SH-SY5Y (cell line): ENCODE results near the gene BPIFA3.

Experiments
- GATA2 ChIP-seq: IDR thresholded peaks from 2 replicates; pipeline ENCODE4 v1.6.1; 2011; ENCODE audit warnings: mild to moderate bottlenecking, low read depth, low read length
- GATA3 ChIP-seq: IDR thresholded peaks from 2 replicates; pipeline ENCODE4 v1.6.1; 2011; ENCODE audit warnings: low read depth, mild to moderate bottlenecking, low read length, moderate library complexity

GRCh38 chr20:33191955-33192354, 25.2 kb upstream of the BPIFA3 start:
- no peak for TF ChIP-seq GATA3
- no peak for TF ChIP-seq GATA2
